Fibroblast of lung (primary cell): ENCODE data around the gene SAA4. TPM values are rescaled to one million over a fixed set of nuclear protein-coding genes. Genes with fewer than 3 reads are reported as not detected.

ENCODE experiments used
- DNase-seq, 2 donors: peaks; one replicate each; pipeline versions ENCODE4 v3.0.0 to v3.0.0-alpha.2; 2010; ENCODE audit warnings: low read depth in 2 of 2
- H2AFZ ChIP-seq: 2 replicates; pipeline ENCODE4 v1.5.1; 2012; ENCODE audit warnings: low read length, control low read depth, inconsistent platforms
- H3K27ac ChIP-seq: 2 replicates; pipeline ENCODE4 v1.5.1; 2011; ENCODE audit warnings: low read length, control low read depth; ENCODE audit not compliant: insufficient read depth
- H3K27me3 ChIP-seq: 2 replicates; pipeline ENCODE4 v1.5.1; 2011; ENCODE audit warnings: mild to moderate bottlenecking, low read length; ENCODE audit not compliant: control insufficient read depth, insufficient read depth
- H3K36me3 ChIP-seq: 2 replicates; pipeline ENCODE4 v1.5.1; 2011; ENCODE audit warnings: low read length; ENCODE audit not compliant: control insufficient read depth, insufficient read depth
- H3K4me1 ChIP-seq: 2 replicates; pipeline ENCODE4 v1.5.1; 2011; ENCODE audit warnings: low read length; ENCODE audit not compliant: control insufficient read depth, insufficient read depth; ENCODE audit errors: extremely low read depth
- H3K4me2 ChIP-seq: 2 replicates; pipeline ENCODE4 v1.5.1; 2011; ENCODE audit warnings: low read length, control low read depth; ENCODE audit not compliant: insufficient read depth; ENCODE audit errors: extremely low read depth
- H3K4me3 ChIP-seq, 4 experiments: fragments of 200-600 bp in 1 of 4; sonication (generic) in 1 of 4; replicated peaks in 1 of 4; 2 replicates each; pipeline ENCODE4 v1.5.1; 2011 to 2016; ENCODE audit warnings: low read length in 4 of 4, low read depth in 3 of 4, mild to moderate bottlenecking in 3 of 4, control low read depth in 2 of 4, inconsistent platforms in 1 of 4, mixed read lengths in 1 of 4; ENCODE audit not compliant: insufficient read depth in 1 of 4; ENCODE audit errors: control extremely low read depth in 1 of 4
- H3K79me2 ChIP-seq: 2 replicates; pipeline ENCODE4 v1.5.1; 2012; ENCODE audit warnings: mild to moderate bottlenecking, low read length, inconsistent platforms; ENCODE audit not compliant: control insufficient read depth, insufficient read depth
- H3K9ac ChIP-seq: 2 replicates; pipeline ENCODE4 v1.5.1; 2011; ENCODE audit warnings: mild to moderate bottlenecking, low read length, control low read depth; ENCODE audit not compliant: insufficient read depth
- H3K9me3 ChIP-seq: 2 replicates; pipeline ENCODE4 v1.5.1; 2012; ENCODE audit warnings: low read depth, low read length; ENCODE audit not compliant: control insufficient read depth, insufficient read depth
- H4K20me1 ChIP-seq: 2 replicates; pipeline ENCODE4 v1.5.1; 2011; ENCODE audit warnings: low read length; ENCODE audit not compliant: control insufficient read depth, insufficient read depth; ENCODE audit errors: extremely low read depth
- CTCF ChIP-seq, 2 donors: IDR thresholded peaks in 1 of 2; conservative IDR thresholded peaks in 1 of 2; 1 replicate in 1 of 2; 2 replicates in 1 of 2; pipeline ENCODE4 v1.5.1; 2011 to 2012; ENCODE audit warnings: low read length in 2 of 2, control low read depth in 1 of 2, inconsistent platforms in 1 of 2, low read depth in 1 of 2, mild to moderate bottlenecking in 1 of 2
- EZH2 ChIP-seq: IDR thresholded peaks from 2 replicates; pipeline ENCODE4 v1.5.1; 2012; ENCODE audit warnings: low read length, control low read depth, mild to moderate bottlenecking; ENCODE audit errors: missing control alignments
- polyA plus RNA-seq, 2 donors: library from polyadenylated mRNA; depleted of rRNA in 1 of 2; stranded (reverse) in 1 of 2; unstranded in 1 of 2; fragments of >200 nt; gene quantifications; 2 replicates each; pipeline ENCODE4 v1.2.1, GENCODE V29; 2011 to 2012; ENCODE audit warnings: missing spikeins in 1 of 2
- total RNA-seq: library from RNA; depleted of rRNA; stranded (reverse); fragments of >200 nt; gene quantifications from 2 replicates; pipeline ENCODE4 v1.2.1, GENCODE V29; 2014

The SAA4 gene
- total and polyA plus RNA-seq, 2 donors (not counting 1 experiment from before 2014, with no cell fraction given) = not detected

GRCh38 chr11:18229501-18229900 is 7.1 kb downstream of the SAA4 start:
- H4K20me1 ChIP-seq = no peaks in the 10 kb centered on the region
- no peaks in the 10 kb centered on the region for H3K36me3 ChIP-seq
- no peak overlapping the region for H3K9ac ChIP-seq
- no peaks in the 10 kb centered on the region for H3K79me2 ChIP-seq
- H3K27me3 ChIP-seq = no peaks in the 10 kb centered on the region
- no peaks in the 10 kb centered on the region for H3K4me1 ChIP-seq
- no peak for TF ChIP-seq EZH2
- TF ChIP-seq CTCF (conservative IDR thresholded peaks at IDR 0.05 in 1 of 2, IDR thresholded peaks at IDR 0.05 in 1 of 2; ENCODE audit: low read depth in 1 of 2, low read length in 2 of 2) = no peak
- H3K9me3 ChIP-seq = no peaks in the 10 kb centered on the region
- H3K27ac ChIP-seq = no peak overlapping the region
- H3K4me3 ChIP-seq = no peak overlapping the region
- H2AFZ ChIP-seq = no peak overlapping the region
- H3K4me2 ChIP-seq = no peak overlapping the region
- DNase-seq = no peak

GRCh38 chr11:18225913-18226312 is 10.7 kb downstream of the SAA4 start:
- DNase-seq = no peak
- Histone ChIP-seq H3K79me2 (no peaks in the 10 kb centered on the region), H3K4me2 (no peak overlapping the region), H3K27ac (no peak overlapping the region), H3K9me3 (no peaks in the 10 kb centered on the region), H3K9ac (no peak overlapping the region), H3K27me3 (no peaks in the 10 kb centered on the region), H4K20me1 (no peaks in the 10 kb centered on the region), H3K36me3 (no peaks in the 10 kb centered on the region), H2AFZ (no peak overlapping the region), H3K4me3 (no peak overlapping the region), H3K4me1 (no peaks in the 10 kb centered on the region)
- TF ChIP-seq CTCF (conservative IDR thresholded peaks at IDR 0.05 in 1 of 2, IDR thresholded peaks at IDR 0.05 in 1 of 2; ENCODE audit: low read depth in 1 of 2, low read length in 2 of 2) = no peak
- TF ChIP-seq EZH2 = no peak

- DNase-seq = no peak
- no peak overlapping the region for H3K27ac ChIP-seq
Observed at GRCh38 chr11:18223591-18224387, 12.8 kb downstream of the SAA4 start.

More at GRCh38 chr11:18223591-18224387, 12.8 kb downstream of the SAA4 start:
- Histone ChIP-seq H3K9ac (no peak overlapping the region), H3K36me3 (no peaks in the 10 kb centered on the region), H2AFZ (no peak overlapping the region), H3K79me2 (no peaks in the 10 kb centered on the region), H4K20me1 (no peaks in the 10 kb centered on the region), H3K4me3 (no peak overlapping the region), H3K4me2 (no peak overlapping the region), H3K27me3 (no peaks in the 10 kb centered on the region), H3K4me1 (no peaks in the 10 kb centered on the region), H3K9me3 (no peaks in the 10 kb centered on the region)
- no peak for TF ChIP-seq CTCF (conservative IDR thresholded peaks at IDR 0.05 in 1 of 2, IDR thresholded peaks at IDR 0.05 in 1 of 2; ENCODE audit: low read depth in 1 of 2, low read length in 2 of 2)
- TF ChIP-seq EZH2 = no peak
